Calu3 (cell line): ENCODE data around the gene CDKAL1. TPM values are rescaled to one million over a fixed set of nuclear protein-coding genes. Genes with fewer than 3 reads are reported as not detected.

Source experiments
- BruUV-seq: library from RNA; stranded (reverse); fragments of 400-500 nt; replicated peaks from 2 replicates; lab custom pipeline; 2021; lab: Mats Ljungman, UMichigan
- CTCF ChIA-PET: fragments of 300-600 bp; sonication (Branson Sonifier 250); formaldehyde crosslinking; loops from one replicate; lab custom pipeline; 2022; ENCODE audit warnings: antibody characterized with exemption; lab: Charles Lee
- DNase-seq: peaks from one replicate; pipeline ENCODE4 v3.0.0; 2022
- H3K27ac Mint-ChIP-seq: one replicate; pipeline ENCODE4 v1.8.0; 2022; ENCODE audit warnings: mixed read lengths; ENCODE audit not compliant: unreplicated experiment
- H3K27me3 Mint-ChIP-seq: one replicate; pipeline ENCODE4 v1.8.0; 2022; ENCODE audit warnings: mixed read lengths; ENCODE audit not compliant: unreplicated experiment
- H3K36me3 Mint-ChIP-seq: one replicate; pipeline ENCODE4 v1.8.0; 2022; ENCODE audit warnings: mild to moderate bottlenecking, moderate library complexity, mixed read lengths; ENCODE audit not compliant: insufficient read depth, unreplicated experiment
- H3K4me1 Mint-ChIP-seq: one replicate; pipeline ENCODE4 v1.8.0; 2022; ENCODE audit warnings: mild to moderate bottlenecking, low read depth, mixed read lengths; ENCODE audit not compliant: unreplicated experiment
- H3K4me3 Mint-ChIP-seq: one replicate; pipeline ENCODE4 v1.8.0; 2022; ENCODE audit warnings: mild to moderate bottlenecking, low read depth, moderate library complexity, mixed read lengths; ENCODE audit not compliant: unreplicated experiment
- H3K9me3 Mint-ChIP-seq: one replicate; pipeline ENCODE4 v1.8.0; 2022; ENCODE audit warnings: low read depth, mixed read lengths; ENCODE audit not compliant: unreplicated experiment
- CTCF ChIP-seq: fragments of 200-600 bp; IDR thresholded peaks from one replicate; pipeline ENCODE4 v1.8.0; 2022; ENCODE audit warnings: antibody characterized with exemption; ENCODE audit not compliant: unreplicated experiment
- intact Hi-C: fragments of 100-400 bp; cut with micrococcal nuclease; formaldehyde crosslinking; loops from one replicate; pipeline ENCODE4 v1.10.0; 2022; ENCODE audit not compliant: unreplicated experiment
- total RNA-seq: library from RNA; stranded (reverse); gene quantifications from 2 replicates; pipeline ENCODE4 v1.2.3, GENCODE V29; 2022

CDKAL1 gene
- total RNA-seq, 1 experiment from 2014 or later = 39.6 TPM

DNA sequence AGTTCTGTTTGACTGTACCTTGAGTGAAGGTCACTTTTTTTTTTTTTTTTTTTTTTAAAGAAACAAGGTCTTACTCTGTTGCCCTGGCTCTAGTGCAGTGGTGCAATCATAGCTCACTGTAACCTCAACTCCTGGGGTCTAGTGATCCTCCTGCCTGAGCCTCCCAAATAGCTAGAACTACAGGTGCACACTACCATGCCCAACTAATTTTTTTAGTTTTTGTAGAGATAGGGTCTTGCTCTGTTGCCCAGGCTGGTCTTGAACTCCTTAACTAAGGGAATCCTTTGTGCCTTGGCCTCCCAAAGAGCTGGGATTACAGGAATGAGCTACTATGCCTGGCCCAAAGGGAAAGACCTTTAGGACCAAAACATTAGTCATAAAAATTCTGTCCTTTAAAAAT lies 413.7 kb downstream of the CDKAL1 start:
- no peaks in the 10 kb centered on the region for H3K36me3 Mint-ChIP-seq
- CTCF ChIA-PET = interaction anchor here (0.8 to 1.0 kb wide), 2 partner anchors 70 to 232 kb away, joined by 3 to 6 read pairs; no protein-coding TSS in a partner anchor
- intact Hi-C loops = no loop called here
- H3K9me3 Mint-ChIP-seq = peaks cover 7% of the 10 kb centered on the region
- no peaks in the 10 kb centered on the region for H3K27me3 Mint-ChIP-seq
- no peak for DNase-seq
- H3K4me3 Mint-ChIP-seq = no peak overlapping the region
- no peak overlapping the region for H3K27ac Mint-ChIP-seq
- BruUV-seq = no TSS peak
- peaks cover 17% of the 10 kb centered on the region for H3K4me1 Mint-ChIP-seq
- TF ChIP-seq CTCF = no peak

DNA sequence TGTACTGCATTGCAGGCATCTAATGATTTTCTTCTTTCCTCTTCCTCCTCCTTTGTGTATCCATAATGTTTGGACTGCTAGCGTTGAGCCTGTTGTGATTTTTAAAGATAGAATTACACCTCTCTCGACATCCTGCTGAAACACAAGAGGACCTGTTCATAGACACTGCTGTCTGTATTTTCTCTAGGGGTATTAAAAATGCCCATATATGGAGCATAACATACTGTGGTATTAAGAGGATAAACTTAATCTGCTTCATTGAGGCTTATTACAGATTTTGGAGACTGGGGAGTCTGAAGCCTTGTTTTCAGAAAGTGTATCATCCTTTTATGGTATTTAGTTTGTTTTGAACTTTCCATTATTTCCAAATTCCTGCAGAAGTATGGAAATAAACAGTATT lies 414.3 kb downstream of the CDKAL1 start:
- peaks cover 3% of the 10 kb centered on the region for H3K9me3 Mint-ChIP-seq
- intact Hi-C loops = no loop called here
- H3K27me3 Mint-ChIP-seq = no peaks in the 10 kb centered on the region
- peak overlapping the region; percentile 1 for H3K27ac Mint-ChIP-seq
- H3K36me3 Mint-ChIP-seq = no peaks in the 10 kb centered on the region
- no peak for DNase-seq
- no peak for TF ChIP-seq CTCF
- no TSS peak for BruUV-seq
- peaks cover 17% of the 10 kb centered on the region for H3K4me1 Mint-ChIP-seq
- no peak overlapping the region for H3K4me3 Mint-ChIP-seq
- CTCF ChIA-PET = interaction anchor here (0.8 to 1.0 kb wide), 2 partner anchors 71 to 231 kb away, joined by 3 to 6 read pairs; no protein-coding TSS in a partner anchor

DNA sequence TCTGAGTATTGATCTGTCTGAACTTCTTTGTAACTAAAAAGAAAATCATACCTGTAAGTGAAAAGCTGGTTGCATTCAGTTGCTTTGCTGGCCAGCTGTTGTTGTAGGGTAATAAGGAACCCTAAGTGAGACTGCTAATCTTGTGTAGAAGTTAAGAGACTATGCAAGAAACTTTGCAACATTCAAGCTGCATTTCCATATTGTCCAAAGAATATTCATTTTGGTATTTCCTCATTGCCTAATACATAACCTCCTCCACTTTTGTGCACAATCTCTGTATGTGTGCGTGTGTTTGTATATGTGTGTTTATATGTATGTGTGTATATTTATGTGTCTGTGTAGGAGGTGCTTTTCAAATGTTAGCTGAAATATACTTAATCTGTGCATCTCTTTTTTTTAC lies 414.9 kb downstream of the CDKAL1 start:
- intact Hi-C loops = no loop called here
- Mint-ChIP-seq H3K27me3 (no peaks in the 10 kb centered on the region), H3K27ac (no peak overlapping the region), H3K36me3 (no peaks in the 10 kb centered on the region), H3K4me1 (peaks cover 17% of the 10 kb centered on the region), H3K9me3 (peaks cover under 1% of the 10 kb centered on the region), H3K4me3 (no peak overlapping the region)
- DNase-seq = no peak
- CTCF ChIA-PET = interaction anchor here (1.2 kb wide), 1 partner anchor 73 kb away, joined by 3 read pairs; no protein-coding TSS in a partner anchor
- BruUV-seq = no TSS peak
- no peak for TF ChIP-seq CTCF

GRCh38 chr6:20952699-20953474 lies 418.6 kb downstream of the CDKAL1 start:
- DNase-seq = no peak
- BruUV-seq = no TSS peak
- Mint-ChIP-seq H3K9me3 (no peaks in the 10 kb centered on the region), H3K4me1 (peaks cover 8% of the 10 kb centered on the region), H3K4me3 (no peak overlapping the region), H3K36me3 (no peaks in the 10 kb centered on the region), H3K27ac (no peak overlapping the region), H3K27me3 (no peaks in the 10 kb centered on the region)
- no peak for TF ChIP-seq CTCF
- CTCF ChIA-PET = interaction anchor here (0.6 kb wide), 1 partner anchor 28 kb away, joined by 5 read pairs; no protein-coding TSS in a partner anchor
- intact Hi-C loops = no loop called here
